CD14-positive monocyte (primary cell): Measurements from ENCODE around the gene TMIGD1. TPM values are rescaled to one million over a fixed set of nuclear protein-coding genes. Genes with fewer than 3 reads are reported as not detected.
"Not testable (repeated sequence)": the region's sequence is repeated elsewhere in the genome, so short reads cannot be mapped to it uniquely, and the experiment has no call there.

Experiments used
- DNase-seq, 3 donors: peaks; one replicate each; pipeline ENCODE4 v3.0.0-alpha.2; 2011 to 2022
- H2AFZ ChIP-seq: 2 replicates; pipeline ENCODE4 v1.6.0; 2012; ENCODE audit warnings: mild to moderate bottlenecking, low read depth, low read length, inconsistent platforms; ENCODE audit not compliant: insufficient read depth, poor library complexity, severe bottlenecking
- H3K27ac ChIP-seq, 2 donors: 1 replicate in 1 of 2; 2 replicates in 1 of 2; pipeline ENCODE4 v1.5.1; 2012 to 2013; ENCODE audit warnings: low read length in 2 of 2, control low read depth in 1 of 2, inconsistent platforms in 1 of 2, low read depth in 1 of 2, mild to moderate bottlenecking in 1 of 2
- H3K27me3 ChIP-seq, 2 donors: one replicate each; pipeline versions ENCODE4 v1.6.0 to v1.6.1; 2011 to 2013; ENCODE audit warnings: low read length in 2 of 2; ENCODE audit not compliant: control insufficient read depth in 2 of 2, insufficient read depth in 2 of 2
- H3K36me3 ChIP-seq, 2 donors: replicated peaks in 1 of 2; 1 replicate in 1 of 2; 2 replicates in 1 of 2; pipeline versions ENCODE4 v1.5.1 to v1.6.1; 2012 to 2013; ENCODE audit warnings: low read length in 2 of 2, control low read depth in 1 of 2, inconsistent platforms in 1 of 2, mild to moderate bottlenecking in 1 of 2; ENCODE audit not compliant: insufficient read depth in 2 of 2, control insufficient read depth in 1 of 2
- H3K4me1 ChIP-seq, 2 donors: 1 replicate in 1 of 2; 2 replicates in 1 of 2; pipeline versions ENCODE4 v1.5.1 to v1.6.1; 2012 to 2013; ENCODE audit warnings: low read length in 2 of 2, control low read depth in 1 of 2, inconsistent platforms in 1 of 2, mild to moderate bottlenecking in 1 of 2, moderate library complexity in 1 of 2; ENCODE audit not compliant: insufficient read depth in 2 of 2, control insufficient read depth in 1 of 2
- H3K4me2 ChIP-seq: replicated peaks from 2 replicates; pipeline ENCODE3; 2012; ENCODE audit warnings: low read length, moderate library complexity, mild to moderate bottlenecking; ENCODE audit not compliant: poor library complexity, severe bottlenecking; ENCODE audit errors: extremely low read depth
- H3K4me3 ChIP-seq, 3 experiments: fragments of 200-600 bp in 1 of 3; sonication (generic) in 1 of 3; replicated peaks in 1 of 3; 1 replicate in 2 of 3; 2 replicates in 1 of 3; pipeline ENCODE4 v1.5.1; 2011 to 2013; ENCODE audit warnings: low read length in 3 of 3, mild to moderate bottlenecking in 3 of 3, control low read depth in 2 of 3, low read depth in 2 of 3, inconsistent platforms in 1 of 3, moderate library complexity in 1 of 3
- H3K79me2 ChIP-seq: 2 replicates; pipeline ENCODE4 v1.6.0; 2012; ENCODE audit warnings: mild to moderate bottlenecking, control low read depth, inconsistent platforms, low read length, moderate library complexity; ENCODE audit not compliant: insufficient read depth
- H3K9ac ChIP-seq: 2 replicates; pipeline ENCODE4 v1.6.0; 2017; ENCODE audit warnings: low read length, mild to moderate bottlenecking; ENCODE audit not compliant: insufficient read depth, poor library complexity, severe bottlenecking
- H3K9me3 ChIP-seq, 2 donors: replicated peaks in 1 of 2; 1 replicate in 1 of 2; 2 replicates in 1 of 2; pipeline versions ENCODE4 v1.5.1 to v1.6.1; 2012 to 2013; ENCODE audit warnings: low read length in 2 of 2, control low read depth in 1 of 2; ENCODE audit not compliant: control insufficient read depth in 1 of 2, insufficient read depth in 1 of 2
- H4K20me1 ChIP-seq: 2 replicates; pipeline ENCODE4 v1.6.0; 2012; ENCODE audit warnings: mild to moderate bottlenecking, low read length, control low read depth, moderate library complexity; ENCODE audit not compliant: insufficient read depth
- H3K27ac Mint-ChIP-seq, 7 donors: one replicate each; pipeline ENCODE4 v1.8.0; 2020; ENCODE audit warnings: mild to moderate bottlenecking in 7 of 7, mixed read lengths in 7 of 7, moderate library complexity in 6 of 7, inconsistent platforms in 2 of 7
- H3K27me3 Mint-ChIP-seq, 3 donors: one replicate each; pipeline ENCODE4 v1.8.0; 2021 to 2022; ENCODE audit warnings: low read depth in 3 of 3, mild to moderate bottlenecking in 3 of 3, mixed read lengths in 3 of 3, moderate library complexity in 3 of 3, inconsistent platforms in 1 of 3
- H3K36me3 Mint-ChIP-seq, 2 donors: one replicate each; pipeline ENCODE4 v1.8.0; 2020; ENCODE audit warnings: mixed read lengths in 2 of 2, inconsistent platforms in 1 of 2, mild to moderate bottlenecking in 1 of 2
- H3K4me1 Mint-ChIP-seq: one replicate; pipeline ENCODE4 v1.8.0; 2020; ENCODE audit warnings: mild to moderate bottlenecking, mixed read lengths
- H3K4me3 Mint-ChIP-seq, 2 donors: one replicate each; pipeline ENCODE4 v1.8.0; 2020; ENCODE audit warnings: mild to moderate bottlenecking in 2 of 2, mixed read lengths in 2 of 2, moderate library complexity in 1 of 2
- H3K9me3 Mint-ChIP-seq, 7 donors: one replicate each; pipeline ENCODE4 v1.8.0; 2020 to 2022; ENCODE audit warnings: mixed read lengths in 7 of 7, mild to moderate bottlenecking in 6 of 7, moderate library complexity in 6 of 7, inconsistent platforms in 2 of 7
- WGBS: methylation state at CpG from one replicate; pipeline ENCODE4 v1.1.5; 2013; ENCODE audit warnings: missing lambda C conversion rate; ENCODE audit not compliant: insufficient coverage; 5-methylcytosine and 5-hydroxymethylcytosine counted together
- intact Hi-C, 2 donors: fragments of 100-400 bp; cut with micrococcal nuclease; formaldehyde crosslinking; loops; one replicate each; pipeline versions ENCODE4 v1.15.0 to v1.15.1; 2023
- polyA plus RNA-seq, 3 donors: library from polyadenylated mRNA; depleted of rRNA in 1 of 3; unstranded in 2 of 3; stranded (reverse) in 1 of 3; fragments of 300-500 nt in 2 of 3; fragments of >200 nt in 1 of 3; fragmentation: Illumina TruSeq in 2 of 3; gene quantifications; 1 replicate in 2 of 3; 2 replicates in 1 of 3; pipeline ENCODE4 v1.2.3, GENCODE V29; 2012 to 2021
- TF ChIP-seq, protein P1 (sequence below): fragments of 200-600 bp; IDR thresholded peaks from one replicate; pipeline ENCODE4 v1.8.0; 2022; ENCODE audit warnings: antibody characterized with exemption, mild to moderate bottlenecking

Gene TMIGD1
- polyA plus RNA-seq, 3 donors, result not detected

DNA sequence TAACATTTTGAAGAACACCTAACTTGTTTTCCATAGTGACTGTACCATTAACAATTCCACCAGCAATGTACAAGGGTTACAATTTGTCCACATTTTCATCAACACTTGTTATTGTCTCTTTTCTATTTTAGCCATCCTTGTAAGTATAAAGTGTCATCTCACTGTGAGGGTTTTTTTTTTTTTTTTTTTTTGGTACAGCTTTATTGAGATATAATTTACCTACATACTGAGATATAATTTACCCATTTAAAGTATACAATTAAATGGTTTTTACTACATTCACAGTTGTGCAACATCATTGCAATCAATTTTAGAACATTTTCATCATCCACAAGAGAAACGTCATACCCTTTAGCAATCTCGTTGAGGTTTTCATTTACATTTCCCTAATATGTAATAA is 17.9 kb upstream of the TMIGD1 start:
- peaks cover 41 to 63% of the 10 kb centered on the region in 2 donors for H3K4me1 ChIP-seq
- H3K9me3 ChIP-seq, result no peaks in the 10 kb centered on the region
- intact Hi-C loops, result no loop called here
- H3K79me2 ChIP-seq, result no peaks in the 10 kb centered on the region
- TF ChIP-seq, protein P1, sequence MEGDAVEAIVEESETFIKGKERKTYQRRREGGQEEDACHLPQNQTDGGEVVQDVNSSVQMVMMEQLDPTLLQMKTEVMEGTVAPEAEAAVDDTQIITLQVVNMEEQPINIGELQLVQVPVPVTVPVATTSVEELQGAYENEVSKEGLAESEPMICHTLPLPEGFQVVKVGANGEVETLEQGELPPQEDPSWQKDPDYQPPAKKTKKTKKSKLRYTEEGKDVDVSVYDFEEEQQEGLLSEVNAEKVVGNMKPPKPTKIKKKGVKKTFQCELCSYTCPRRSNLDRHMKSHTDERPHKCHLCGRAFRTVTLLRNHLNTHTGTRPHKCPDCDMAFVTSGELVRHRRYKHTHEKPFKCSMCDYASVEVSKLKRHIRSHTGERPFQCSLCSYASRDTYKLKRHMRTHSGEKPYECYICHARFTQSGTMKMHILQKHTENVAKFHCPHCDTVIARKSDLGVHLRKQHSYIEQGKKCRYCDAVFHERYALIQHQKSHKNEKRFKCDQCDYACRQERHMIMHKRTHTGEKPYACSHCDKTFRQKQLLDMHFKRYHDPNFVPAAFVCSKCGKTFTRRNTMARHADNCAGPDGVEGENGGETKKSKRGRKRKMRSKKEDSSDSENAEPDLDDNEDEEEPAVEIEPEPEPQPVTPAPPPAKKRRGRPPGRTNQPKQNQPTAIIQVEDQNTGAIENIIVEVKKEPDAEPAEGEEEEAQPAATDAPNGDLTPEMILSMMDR, result no peak
- peak overlapping the region; percentile 59 for H3K4me2 ChIP-seq
- H3K27ac ChIP-seq, result peak overlapping the region; percentile 66 to 91
- H3K36me3 ChIP-seq, result no peaks in the 10 kb centered on the region
- peak overlapping the region in 1 of 3 experiments; percentile 45 for H3K4me3 ChIP-seq
- Mint-ChIP-seq H3K27me3 (peaks cover 0 to 2% (median 0%) of the 10 kb centered on the region in 3 donors), H3K9me3 (peaks cover 0 to 4% (median 0%) of the 10 kb centered on the region in 7 donors), H3K4me1 (peaks cover 55% of the 10 kb centered on the region), H3K4me3 (peak overlapping the region in 1 of 2 donors; percentile 21), H3K27ac (peak overlapping the region; percentile 96 to 99 (median 97)), H3K36me3 (peaks cover 0 to 2% of the 10 kb centered on the region in 2 donors)
- WGBS, result no CpG with 5 or more reads among the region's 2 CpGs
- no peaks in the 10 kb centered on the region for H3K27me3 ChIP-seq
- no peak overlapping the region for H2AFZ ChIP-seq
- peak; percentile 80 to 91 (median 82) for DNase-seq
- no peaks in the 10 kb centered on the region for H4K20me1 ChIP-seq
- peak overlapping the region; percentile 44 for H3K9ac ChIP-seq

DNA sequence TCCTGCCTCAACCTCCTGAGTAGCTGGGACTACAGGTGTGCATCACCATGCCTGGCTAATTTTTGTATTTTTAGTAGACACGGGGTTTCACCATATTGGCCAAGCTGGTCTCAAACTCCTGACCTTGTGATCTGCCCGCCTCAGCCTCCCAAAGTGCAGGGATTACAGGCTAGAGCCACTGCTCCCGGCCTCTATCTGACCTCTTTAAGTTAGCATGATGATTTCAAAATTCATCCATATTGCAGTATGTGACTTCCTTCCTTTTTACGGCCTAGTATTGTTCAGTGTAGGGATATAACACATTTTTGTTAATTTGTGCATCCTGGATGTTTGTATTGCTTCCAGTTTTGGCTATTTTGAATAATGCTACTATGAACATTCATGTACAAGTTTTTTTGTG is 17.4 kb upstream of the TMIGD1 start:
- Histone ChIP-seq H3K9ac (peak overlapping the region; percentile 44), H3K4me2 (peak overlapping the region; percentile 59), H3K4me3 (peak overlapping the region in 1 of 3 experiments; percentile 45), H3K27ac (peak overlapping the region; percentile 66 to 91), H3K4me1 (peaks cover 46 to 68% of the 10 kb centered on the region in 2 donors)
- H3K36me3 ChIP-seq, intact Hi-C loops, H3K9me3 ChIP-seq, H3K79me2 ChIP-seq, H3K9me3 Mint-ChIP-seq, H3K27me3 ChIP-seq, H2AFZ ChIP-seq, H4K20me1 ChIP-seq, H3K27me3 Mint-ChIP-seq, H3K36me3 Mint-ChIP-seq: not testable (repeated sequence)
- H3K4me3 Mint-ChIP-seq, result peak overlapping the region in 1 of 2 donors; percentile 30
- 8% methylated on average over 2 of the region's 4 CpGs for WGBS
- peak overlapping the region; percentile 96 to 99 (median 97) for H3K27ac Mint-ChIP-seq
- peaks cover 58% of the 10 kb centered on the region for H3K4me1 Mint-ChIP-seq
- peak; percentile 75 to 88 (median 81) for DNase-seq
